Loucy (cell line): ENCODE results near the gene ARHGAP45.

Source experiments
- H2AFZ ChIP-seq: fragments of 200-600 bp; sonication (generic); 2 replicates; pipeline ENCODE4 v1.6.0; 2016; ENCODE audit warnings: antibody characterized with exemption, mild to moderate bottlenecking, low read length, moderate library complexity
- H3F3A ChIP-seq: fragments of 200-600 bp; 2 replicates; pipeline ENCODE4 v1.6.0; 2016; ENCODE audit warnings: antibody characterized with exemption, low read depth, mild to moderate bottlenecking
- H3K27me3 ChIP-seq: fragments of 200-600 bp; sonication (generic); 2 replicates; pipeline ENCODE4 v1.6.1; 2014; ENCODE audit warnings: low read length, mild to moderate bottlenecking; ENCODE audit not compliant: insufficient read depth, poor library complexity, severe bottlenecking
- H3K36me3 ChIP-seq: fragments of 200-600 bp; sonication (generic); 2 replicates; pipeline ENCODE4 v1.6.1; 2016; ENCODE audit warnings: low read length; ENCODE audit not compliant: insufficient read depth
- H3K4me1 ChIP-seq: fragments of 200-600 bp; sonication (generic); 2 replicates; pipeline ENCODE4 v1.5.1; 2014; ENCODE audit warnings: low read length, mild to moderate bottlenecking; ENCODE audit not compliant: insufficient read depth, poor library complexity, severe bottlenecking
- H3K4me2 ChIP-seq: fragments of 200-600 bp; sonication (generic); 2 replicates; pipeline ENCODE4 v1.6.0; 2014; ENCODE audit warnings: antibody characterized with exemption, low read length, low read depth, mild to moderate bottlenecking; ENCODE audit not compliant: poor library complexity, severe bottlenecking
- H3K4me3 ChIP-seq: fragments of 200-600 bp; sonication (generic); 2 replicates; pipeline ENCODE4 v1.5.1; 2014; ENCODE audit warnings: low read length, mild to moderate bottlenecking, mixed read lengths; ENCODE audit not compliant: poor library complexity, severe bottlenecking
- H3K79me2 ChIP-seq: fragments of 200-600 bp; sonication (generic); 2 replicates; pipeline ENCODE4 v1.6.1; 2014; ENCODE audit warnings: low read length; ENCODE audit not compliant: insufficient read depth
- H3K9ac ChIP-seq: fragments of 200-600 bp; sonication (generic); 2 replicates; pipeline ENCODE4 v1.6.0; 2014; ENCODE audit warnings: mild to moderate bottlenecking, low read depth, low read length, moderate library complexity; ENCODE audit not compliant: poor library complexity, severe bottlenecking
- H3K9me2 ChIP-seq: fragments of 200-600 bp; sonication (generic); replicated peaks from 2 replicates; pipeline ENCODE4 v1.6.1; 2016; ENCODE audit warnings: low read depth, low read length, mixed read lengths
- H3K9me3 ChIP-seq: fragments of 200-600 bp; sonication (generic); 2 replicates; pipeline ENCODE4 v1.6.1; 2014; ENCODE audit warnings: mild to moderate bottlenecking, antibody characterized with exemption, low read length, low read depth; ENCODE audit not compliant: insufficient read depth
- H4K20me1 ChIP-seq: fragments of 200-600 bp; sonication (generic); 2 replicates; pipeline ENCODE4 v1.6.0; 2014; ENCODE audit warnings: antibody characterized with exemption, low read length, mild to moderate bottlenecking; ENCODE audit not compliant: insufficient read depth, poor library complexity, severe bottlenecking
- EZH2phosphoT487 ChIP-seq: fragments of 200-600 bp; IDR thresholded peaks from 2 replicates; pipeline ENCODE4 v1.6.1; 2018; ENCODE audit warnings: antibody characterized with exemption, mild to moderate bottlenecking, moderate library complexity, borderline replicate concordance
- TF ChIP-seq, protein P1 (sequence below): fragments of 200-600 bp; sonication (generic); conservative IDR thresholded peaks from 2 replicates; pipeline ENCODE4 v1.5.1; 2014; ENCODE audit warnings: mild to moderate bottlenecking, antibody characterized with exemption, low read length

ARHGAP45 gene

DNA sequence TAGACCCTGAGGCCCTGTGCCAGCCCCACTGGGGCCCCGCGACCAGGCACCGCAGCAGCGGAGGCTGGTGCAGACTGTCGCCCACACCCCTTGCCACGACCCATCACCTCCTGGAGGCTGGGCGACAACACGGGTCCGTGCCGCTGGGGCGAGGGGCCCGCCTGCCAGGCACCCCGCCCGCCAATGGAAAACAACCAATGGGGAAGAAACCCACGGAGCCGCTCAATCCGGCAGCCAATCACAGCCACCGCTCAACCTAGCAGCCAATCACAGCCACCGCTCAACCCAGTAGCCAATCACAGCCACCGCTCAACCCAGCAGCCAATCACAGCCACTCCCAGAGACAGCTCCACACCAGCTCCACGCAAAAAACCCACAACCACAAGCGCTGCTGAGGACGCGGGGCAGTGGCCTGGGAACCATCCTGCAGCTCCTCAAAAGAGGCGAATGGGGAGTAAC, 66.5 kb downstream of the ARHGAP45 start:
- H3K4me2 ChIP-seq, result peak overlapping the region; percentile 97
- no peak overlapping the region for H2AFZ ChIP-seq
- H3K27me3 ChIP-seq, result no peaks in the 10 kb centered on the region
- no peaks in the 10 kb centered on the region for H3F3A ChIP-seq
- no peak overlapping the region for H3K4me3 ChIP-seq
- H3K4me1 ChIP-seq, result peaks cover 34% of the 10 kb centered on the region
- H3K36me3 ChIP-seq, result peaks cover 3% of the 10 kb centered on the region; the same call in 1 of the 2 replicates
- H3K79me2 ChIP-seq, result peaks cover 41% of the 10 kb centered on the region
- H4K20me1 ChIP-seq, result peaks cover 11% of the 10 kb centered on the region
- H3K9me2 ChIP-seq, result no peaks in the 10 kb centered on the region
- no peak for TF ChIP-seq EZH2phosphoT487
- TF ChIP-seq, protein P1, sequence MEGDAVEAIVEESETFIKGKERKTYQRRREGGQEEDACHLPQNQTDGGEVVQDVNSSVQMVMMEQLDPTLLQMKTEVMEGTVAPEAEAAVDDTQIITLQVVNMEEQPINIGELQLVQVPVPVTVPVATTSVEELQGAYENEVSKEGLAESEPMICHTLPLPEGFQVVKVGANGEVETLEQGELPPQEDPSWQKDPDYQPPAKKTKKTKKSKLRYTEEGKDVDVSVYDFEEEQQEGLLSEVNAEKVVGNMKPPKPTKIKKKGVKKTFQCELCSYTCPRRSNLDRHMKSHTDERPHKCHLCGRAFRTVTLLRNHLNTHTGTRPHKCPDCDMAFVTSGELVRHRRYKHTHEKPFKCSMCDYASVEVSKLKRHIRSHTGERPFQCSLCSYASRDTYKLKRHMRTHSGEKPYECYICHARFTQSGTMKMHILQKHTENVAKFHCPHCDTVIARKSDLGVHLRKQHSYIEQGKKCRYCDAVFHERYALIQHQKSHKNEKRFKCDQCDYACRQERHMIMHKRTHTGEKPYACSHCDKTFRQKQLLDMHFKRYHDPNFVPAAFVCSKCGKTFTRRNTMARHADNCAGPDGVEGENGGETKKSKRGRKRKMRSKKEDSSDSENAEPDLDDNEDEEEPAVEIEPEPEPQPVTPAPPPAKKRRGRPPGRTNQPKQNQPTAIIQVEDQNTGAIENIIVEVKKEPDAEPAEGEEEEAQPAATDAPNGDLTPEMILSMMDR, result no peak
- no peak overlapping the region for H3K9ac ChIP-seq
- no peaks in the 10 kb centered on the region for H3K9me3 ChIP-seq

DNA sequence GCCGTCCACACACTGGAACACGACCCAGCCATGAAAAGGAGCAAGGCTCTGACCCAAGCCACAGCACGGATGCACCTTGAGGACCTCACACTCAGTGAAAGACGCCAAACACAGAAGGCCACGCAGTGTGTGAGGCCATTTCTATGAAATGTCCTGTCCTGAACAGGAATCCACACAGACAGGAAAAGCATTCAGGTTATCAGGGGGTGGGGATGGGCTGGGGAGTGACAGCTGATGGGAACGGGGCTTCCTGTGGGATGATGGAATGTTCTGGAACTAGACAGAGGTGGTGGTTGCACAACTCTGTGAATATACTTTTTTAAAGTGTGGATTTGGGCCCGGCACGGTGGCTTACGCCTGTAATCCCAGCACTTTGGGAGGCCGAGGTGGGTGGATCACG, 67.5 kb downstream of the ARHGAP45 start:
- no peak overlapping the region for H3K9ac ChIP-seq
- H3K9me2 ChIP-seq, result no peaks in the 10 kb centered on the region
- H3F3A ChIP-seq, result no peaks in the 10 kb centered on the region
- TF ChIP-seq, protein P1, result no peak
- no peak for TF ChIP-seq EZH2phosphoT487
- H3K4me3 ChIP-seq, result no peak overlapping the region
- H4K20me1 ChIP-seq, result peaks cover 11% of the 10 kb centered on the region
- H3K4me2 ChIP-seq, result no peak overlapping the region
- H3K9me3 ChIP-seq, result no peaks in the 10 kb centered on the region
- H3K36me3 ChIP-seq, result peaks cover 3% of the 10 kb centered on the region; the same call in 1 of the 2 replicates
- peaks cover 32% of the 10 kb centered on the region for H3K79me2 ChIP-seq
- no peak overlapping the region for H2AFZ ChIP-seq
- no peaks in the 10 kb centered on the region for H3K27me3 ChIP-seq
- peaks cover 34% of the 10 kb centered on the region for H3K4me1 ChIP-seq

DNA sequence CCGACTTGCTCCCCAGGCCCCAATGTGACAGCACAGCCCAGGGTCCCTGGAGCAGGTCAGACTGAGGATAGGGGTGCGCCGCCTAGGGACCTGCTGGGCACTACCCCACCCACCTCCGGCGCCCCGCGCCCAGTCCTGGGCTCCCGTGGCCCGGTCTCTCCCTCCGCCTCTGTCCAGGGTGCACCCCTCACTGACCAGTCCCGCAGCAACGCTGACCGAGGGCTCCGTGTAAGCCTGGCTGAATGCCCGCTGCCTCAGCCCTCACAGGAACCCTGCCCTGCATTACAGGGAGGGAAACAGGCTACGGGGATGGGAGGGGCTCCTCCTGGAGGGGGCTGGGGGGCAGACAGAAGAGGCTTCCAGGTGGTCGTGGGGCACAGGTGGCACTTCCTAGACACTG, 68.5 kb downstream of the ARHGAP45 start:
- no peak for TF ChIP-seq EZH2phosphoT487
- TF ChIP-seq, protein P1, result no peak
- no peak overlapping the region for H3K9ac ChIP-seq
- H2AFZ ChIP-seq, result no peak overlapping the region
- H3K4me1 ChIP-seq, result peaks cover 31% of the 10 kb centered on the region
- H3K36me3 ChIP-seq, result peaks cover 3% of the 10 kb centered on the region; the same call in 1 of the 2 replicates
- no peak overlapping the region for H3K4me2 ChIP-seq
- no peaks in the 10 kb centered on the region for H3K27me3 ChIP-seq
- no peak overlapping the region for H3K4me3 ChIP-seq
- H3K9me3 ChIP-seq, result no peaks in the 10 kb centered on the region
- no peaks in the 10 kb centered on the region for H3F3A ChIP-seq
- no peaks in the 10 kb centered on the region for H3K9me2 ChIP-seq
- peaks cover 11% of the 10 kb centered on the region for H4K20me1 ChIP-seq
- H3K79me2 ChIP-seq, result peaks cover 22% of the 10 kb centered on the region; the same call in 1 of the 2 replicates
